GM12878 (cell line): ENCODE data around the gene SNAPIN.

Source experiments
- JUNB ChIP-seq: IDR thresholded peaks from 2 replicates; pipeline ENCODE4 v1.6.1; 2016; ENCODE audit warnings: antibody characterized with exemption, mild to moderate bottlenecking
- MXI1 ChIP-seq: fragments of 150-350 bp; IDR thresholded peaks from 2 replicates; pipeline ENCODE4 v1.6.1; 2011; ENCODE audit warnings: low read depth, mild to moderate bottlenecking, inconsistent platforms, low read length, improper control_type of control experiment
- TF ChIP-seq, protein P1 (sequence below), 3 experiments: IDR thresholded peaks in 2 of 3; conservative IDR thresholded peaks in 1 of 3; 2 replicates each; pipeline ENCODE4 v1.5.1; 2011; ENCODE audit warnings: low read depth in 3 of 3, low read length in 3 of 3, mild to moderate bottlenecking in 3 of 3, control low read depth in 2 of 3, moderate library complexity in 2 of 3, inconsistent platforms in 1 of 3, mixed read lengths in 1 of 3; ENCODE audit not compliant: control insufficient read depth in 2 of 3, insufficient read depth in 1 of 3; ENCODE audit errors: extremely low read depth in 1 of 3
- TF ChIP-seq, protein P2 (sequence below): IDR thresholded peaks from 2 replicates; pipeline ENCODE4 v1.6.1; 2012; ENCODE audit warnings: low read depth, low read length, improper control_type of control experiment

DNA sequence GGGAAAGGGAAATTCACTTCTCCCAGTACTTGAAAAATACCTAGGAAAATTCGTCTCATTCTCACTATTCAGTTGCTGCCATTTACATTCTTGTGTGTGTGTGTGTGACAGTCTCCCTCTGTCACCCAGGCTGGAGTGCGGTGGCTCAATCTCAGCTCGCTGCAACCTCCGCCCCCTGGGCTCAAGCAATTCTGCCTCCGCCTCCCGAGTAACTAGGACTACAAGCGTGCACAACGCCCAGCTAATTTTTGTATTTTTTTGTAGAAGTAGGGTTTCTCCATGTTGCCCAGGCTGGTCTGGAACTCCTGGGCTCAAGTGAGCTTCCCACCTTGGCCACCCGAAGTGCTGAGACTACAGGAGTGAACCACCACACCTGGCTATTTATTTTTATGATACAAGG is 1.2 kb downstream of the SNAPIN start:
- no peak for TF ChIP-seq MXI1
- TF ChIP-seq, protein P1, sequence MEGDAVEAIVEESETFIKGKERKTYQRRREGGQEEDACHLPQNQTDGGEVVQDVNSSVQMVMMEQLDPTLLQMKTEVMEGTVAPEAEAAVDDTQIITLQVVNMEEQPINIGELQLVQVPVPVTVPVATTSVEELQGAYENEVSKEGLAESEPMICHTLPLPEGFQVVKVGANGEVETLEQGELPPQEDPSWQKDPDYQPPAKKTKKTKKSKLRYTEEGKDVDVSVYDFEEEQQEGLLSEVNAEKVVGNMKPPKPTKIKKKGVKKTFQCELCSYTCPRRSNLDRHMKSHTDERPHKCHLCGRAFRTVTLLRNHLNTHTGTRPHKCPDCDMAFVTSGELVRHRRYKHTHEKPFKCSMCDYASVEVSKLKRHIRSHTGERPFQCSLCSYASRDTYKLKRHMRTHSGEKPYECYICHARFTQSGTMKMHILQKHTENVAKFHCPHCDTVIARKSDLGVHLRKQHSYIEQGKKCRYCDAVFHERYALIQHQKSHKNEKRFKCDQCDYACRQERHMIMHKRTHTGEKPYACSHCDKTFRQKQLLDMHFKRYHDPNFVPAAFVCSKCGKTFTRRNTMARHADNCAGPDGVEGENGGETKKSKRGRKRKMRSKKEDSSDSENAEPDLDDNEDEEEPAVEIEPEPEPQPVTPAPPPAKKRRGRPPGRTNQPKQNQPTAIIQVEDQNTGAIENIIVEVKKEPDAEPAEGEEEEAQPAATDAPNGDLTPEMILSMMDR (IDR thresholded peaks at IDR 0.05 in 2 of 3, conservative IDR thresholded peaks at IDR 0.05 in 1 of 3; ENCODE audit: control insufficient read depth in 2 of 3, extremely low read depth in 1 of 3, insufficient read depth in 1 of 3, low read depth in 3 of 3, low read length in 3 of 3) = no peak
- TF ChIP-seq, protein P2, sequence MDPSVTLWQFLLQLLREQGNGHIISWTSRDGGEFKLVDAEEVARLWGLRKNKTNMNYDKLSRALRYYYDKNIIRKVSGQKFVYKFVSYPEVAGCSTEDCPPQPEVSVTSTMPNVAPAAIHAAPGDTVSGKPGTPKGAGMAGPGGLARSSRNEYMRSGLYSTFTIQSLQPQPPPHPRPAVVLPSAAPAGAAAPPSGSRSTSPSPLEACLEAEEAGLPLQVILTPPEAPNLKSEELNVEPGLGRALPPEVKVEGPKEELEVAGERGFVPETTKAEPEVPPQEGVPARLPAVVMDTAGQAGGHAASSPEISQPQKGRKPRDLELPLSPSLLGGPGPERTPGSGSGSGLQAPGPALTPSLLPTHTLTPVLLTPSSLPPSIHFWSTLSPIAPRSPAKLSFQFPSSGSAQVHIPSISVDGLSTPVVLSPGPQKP = no peak
- no peak for TF ChIP-seq JUNB
